ENCODE measurements around the gene AAK1.

The AAK1 gene

DNA sequence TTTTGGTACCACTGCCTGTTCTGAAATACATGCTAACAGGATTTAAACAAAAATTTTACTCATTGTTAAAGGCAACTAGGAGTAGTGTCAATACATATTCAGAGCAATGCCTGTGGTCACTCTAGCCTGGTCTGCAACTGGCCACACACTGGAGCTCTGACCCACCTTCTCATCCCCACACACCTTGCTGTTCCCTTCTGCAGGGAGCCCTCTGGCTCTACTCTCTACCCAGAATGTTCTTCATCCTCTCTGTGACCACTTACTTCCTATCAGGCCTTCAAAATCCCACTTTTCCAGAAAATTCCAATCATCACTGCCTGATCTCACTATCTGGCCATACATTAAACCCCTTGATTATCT lies 104.0 kb downstream of the AAK1 start:
- no peak for DNase-seq (ENCODE audit: low read depth, low spot score)

DNA sequence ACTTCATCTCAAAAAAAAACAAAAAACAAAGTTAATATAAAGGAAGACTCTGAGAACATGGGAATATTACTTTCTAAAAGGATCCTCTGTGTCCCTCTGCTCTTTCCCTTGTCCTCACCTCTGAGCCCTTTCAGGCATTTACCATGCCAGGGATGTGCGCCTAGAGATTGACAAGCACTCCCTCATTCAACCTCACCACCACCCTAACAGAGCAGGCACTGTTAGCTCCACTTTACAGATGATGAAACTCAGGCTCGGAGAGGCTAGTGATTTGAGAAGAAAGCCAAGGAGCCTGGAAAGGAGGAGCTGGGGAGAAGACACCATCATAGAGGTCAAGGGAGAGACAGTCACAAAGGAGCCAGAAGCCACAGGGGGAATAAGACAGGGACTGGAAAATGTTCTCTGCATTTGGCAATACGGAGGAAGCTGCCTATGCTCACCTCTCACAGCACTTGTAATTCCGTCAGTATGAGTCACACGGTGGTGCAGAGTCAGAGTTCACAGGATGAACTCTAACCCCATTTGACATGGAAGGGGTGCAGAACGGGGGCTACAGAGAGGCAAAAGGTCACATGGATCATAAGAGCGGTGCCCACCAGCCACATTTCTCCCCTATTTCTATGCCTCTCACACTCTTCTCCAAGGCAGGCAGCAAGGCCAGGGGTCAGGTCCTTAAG lies 104.5 kb downstream of the AAK1 start:
- no peak for DNase-seq (ENCODE audit: low read depth, low spot score)

- DNase-seq (ENCODE audit: low read depth, low spot score) = no peak
Observed at GRCh38 chr2:69538249-69538648, 105.3 kb downstream of the AAK1 start.

GRCh38 chr2:69535817-69536241 lies 107.7 kb downstream of the AAK1 start:
- DNase-seq (ENCODE audit: low read depth, low spot score) = no peak

- no peak for DNase-seq (ENCODE audit: low read depth, low spot score)
Observed at GRCh38 chr2:69531186-69531585, 112.4 kb downstream of the AAK1 start.

DNA sequence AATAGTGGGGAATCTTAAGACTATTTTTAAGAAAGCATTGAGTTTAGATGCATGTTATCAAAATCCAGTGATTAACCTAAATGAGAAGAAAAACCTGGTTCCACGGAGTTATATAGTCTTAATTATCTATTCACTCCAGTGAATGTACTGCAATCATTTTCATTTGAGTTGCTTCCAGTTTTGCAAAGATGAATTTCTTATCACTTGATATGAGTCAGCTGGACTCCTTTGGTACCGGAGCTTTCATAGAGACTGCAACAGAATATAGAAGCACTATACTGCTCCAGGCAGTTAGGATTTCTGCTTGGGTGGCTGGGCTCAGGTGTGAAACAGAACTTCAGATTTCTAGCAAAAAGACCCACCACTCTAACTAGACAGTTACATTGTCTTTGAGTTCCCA lies 114.1 kb downstream of the AAK1 start:
- DNase-seq (ENCODE audit: low read depth, low spot score) = no peak

DNA sequence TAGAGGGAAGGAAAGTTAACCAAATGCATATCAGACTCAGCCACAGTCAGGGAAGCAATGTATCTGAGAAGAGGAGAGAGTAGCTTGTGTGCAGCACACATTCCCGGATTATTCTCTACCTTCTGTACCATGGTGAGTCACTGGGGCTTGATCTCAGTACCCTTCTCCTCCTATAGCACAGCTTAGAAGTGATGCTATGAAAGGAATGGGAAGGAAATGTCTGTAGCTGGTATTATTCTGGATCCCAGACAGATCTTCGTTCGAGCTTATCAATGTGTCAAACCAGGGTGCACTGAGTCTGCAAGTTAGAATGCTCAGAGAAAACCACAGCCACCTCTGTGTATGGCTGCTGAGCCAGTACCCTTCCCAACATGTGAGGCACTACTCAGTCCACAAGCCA lies 118.3 kb downstream of the AAK1 start:
- no peak for DNase-seq (ENCODE audit: low read depth, low spot score)

DNA sequence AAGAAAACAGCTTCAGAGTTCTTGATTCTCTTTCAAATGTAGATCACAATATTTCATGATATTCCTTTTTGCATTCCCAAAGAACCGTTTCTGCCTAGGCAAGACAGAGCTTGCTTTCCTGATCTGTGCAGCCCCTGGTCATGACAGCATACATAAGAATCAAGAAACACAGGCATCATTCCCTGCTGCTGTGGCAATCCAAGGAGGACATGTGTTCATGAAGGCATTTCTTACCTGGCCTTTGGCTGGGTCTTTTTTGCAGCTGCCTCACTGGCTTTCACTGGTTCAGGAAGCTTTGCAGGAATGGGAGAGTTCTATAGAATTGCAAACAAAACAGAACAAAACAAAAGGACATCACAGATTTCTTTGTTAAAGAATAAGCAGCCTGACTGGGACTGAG lies 118.7 kb downstream of the AAK1 start:
- no peak for DNase-seq (ENCODE audit: low read depth, low spot score)

- DNase-seq (ENCODE audit: low read depth, low spot score) = no peak
Observed at GRCh38 chr2:69521747-69522146, 121.8 kb downstream of the AAK1 start.

DNA sequence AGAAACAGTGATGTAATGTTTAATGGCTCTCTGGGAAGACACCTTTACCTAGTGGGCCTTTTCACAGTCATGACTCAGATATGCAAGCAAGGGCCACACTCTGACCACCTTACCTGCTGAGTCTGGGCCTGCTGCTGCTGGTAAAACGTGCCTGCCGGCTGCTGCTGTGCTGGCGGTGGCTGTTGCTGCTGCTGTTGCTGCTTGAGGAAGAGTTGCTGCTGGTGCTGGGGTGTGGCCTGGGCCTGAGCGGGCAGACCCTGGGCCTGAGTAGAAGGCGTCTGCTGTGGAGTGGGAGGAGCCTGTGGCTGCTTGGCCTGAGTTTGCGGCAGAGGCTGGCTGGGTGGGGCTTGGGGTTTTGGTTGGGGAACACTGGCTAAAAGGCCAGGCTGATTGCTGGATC lies 124.7 kb downstream of the AAK1 start:
- DNase-seq (ENCODE audit: low read depth, low spot score) = no peak

DNA sequence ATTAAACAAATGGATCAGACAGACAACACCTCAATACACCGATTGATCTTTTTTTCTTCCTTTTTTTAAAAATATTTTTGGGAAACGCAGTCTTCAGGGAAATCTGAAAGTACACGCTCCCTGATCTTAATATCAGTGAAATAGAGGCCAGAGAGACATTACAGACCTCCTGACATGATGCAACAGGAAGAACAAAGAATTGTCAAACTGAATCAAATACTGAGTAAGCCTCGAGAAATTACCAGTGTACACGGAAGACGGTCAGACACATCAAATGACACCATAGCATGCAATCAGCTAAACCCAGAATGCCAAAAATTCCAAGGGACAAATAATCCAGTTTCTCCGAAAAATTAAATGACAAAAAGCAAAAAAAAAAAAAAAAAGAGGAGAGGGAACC lies 126.1 kb downstream of the AAK1 start:
- DNase-seq (ENCODE audit: low read depth, low spot score) = no peak

DNA sequence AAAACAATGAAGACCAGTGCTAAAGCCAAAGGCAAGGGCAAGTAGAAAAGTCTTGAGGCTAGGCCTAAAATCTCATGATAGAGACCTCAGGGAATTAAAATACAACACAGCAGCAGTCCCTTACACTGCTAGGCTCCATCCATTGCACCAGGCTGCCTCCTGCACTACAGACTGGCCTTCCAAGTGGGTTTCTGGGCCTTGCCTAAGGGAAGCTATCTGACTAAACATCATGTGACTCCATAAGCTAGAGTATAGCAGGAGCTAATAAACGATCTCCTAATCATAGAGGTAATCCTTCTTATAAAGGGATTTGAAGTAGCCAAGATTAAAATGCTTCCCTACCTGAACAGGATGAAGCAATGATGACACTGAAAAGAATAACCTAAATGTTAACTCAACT lies 128.7 kb downstream of the AAK1 start:
- DNase-seq (ENCODE audit: low read depth, low spot score) = no peak

- DNase-seq (ENCODE audit: low read depth, low spot score) = no peak
Observed at GRCh38 chr2:69514406-69514805, 129.1 kb downstream of the AAK1 start.

DNA sequence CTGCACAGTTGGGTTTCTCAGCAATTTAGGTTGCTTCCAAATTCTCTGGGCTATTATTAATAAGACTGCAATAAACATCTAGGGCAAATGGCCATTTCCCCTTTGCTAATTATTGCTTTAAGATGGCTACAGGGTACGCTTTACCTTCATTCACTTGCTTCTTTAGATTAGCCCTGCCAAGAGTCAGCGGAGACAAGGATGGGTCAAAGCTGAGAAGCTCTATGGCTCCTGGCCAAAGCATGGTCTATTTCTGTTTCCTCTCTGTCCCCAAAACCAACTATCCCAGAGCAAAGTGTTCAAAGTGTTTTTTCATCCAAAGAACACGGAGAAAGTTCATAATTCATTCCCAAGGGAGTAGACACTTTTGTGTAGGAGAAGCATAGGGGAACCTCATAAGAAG lies 131.1 kb downstream of the AAK1 start:
- DNase-seq (ENCODE audit: low read depth, low spot score) = no peak

DNA sequence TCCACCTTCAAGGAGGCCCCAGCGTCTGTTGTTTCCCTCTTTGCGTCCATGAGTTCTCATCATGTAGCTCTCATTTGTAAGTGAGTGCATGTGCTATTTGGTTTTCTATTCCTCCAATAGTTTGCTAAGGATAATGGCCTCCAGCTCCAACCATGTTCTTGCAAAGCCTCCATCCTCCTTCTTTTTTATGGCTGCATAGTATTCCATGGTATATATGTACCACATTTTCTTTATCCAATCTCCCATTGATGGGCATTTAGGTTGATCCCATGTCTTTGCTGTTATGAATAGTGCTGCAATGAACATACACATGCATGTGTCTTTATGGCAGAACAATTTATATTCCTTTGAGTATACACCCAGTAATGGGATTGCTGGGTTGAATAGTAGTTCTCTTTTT lies 133.3 kb downstream of the AAK1 start:
- no peak for DNase-seq (ENCODE audit: low read depth, low spot score)

- no peak for DNase-seq (ENCODE audit: low read depth, low spot score)
Observed at GRCh38 chr2:69509750-69510140, 133.8 kb downstream of the AAK1 start.

- DNase-seq (ENCODE audit: low read depth, low spot score) = no peak
Observed at GRCh38 chr2:69509011-69509749, 134.4 kb downstream of the AAK1 start.

DNA sequence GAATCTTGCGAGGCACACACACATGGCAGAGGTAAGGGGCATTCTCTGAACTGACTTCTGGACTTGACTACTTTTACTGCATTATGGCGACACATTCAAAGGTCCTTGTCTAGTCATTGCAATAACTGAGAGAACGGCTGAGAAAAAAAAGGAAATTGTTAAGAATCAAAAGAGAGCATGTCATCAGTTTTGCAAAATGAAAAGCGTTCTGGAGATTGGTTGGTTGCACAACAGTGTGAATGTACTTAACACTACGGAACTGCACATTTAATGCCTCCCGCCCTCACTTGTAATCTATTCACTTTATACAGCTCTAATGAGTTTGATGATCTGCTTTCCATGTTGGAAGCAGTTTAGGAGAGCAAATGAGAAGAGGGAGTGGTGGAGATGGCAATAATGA lies 137.8 kb downstream of the AAK1 start:
- no peak for DNase-seq (ENCODE audit: low read depth, low spot score)

DNA sequence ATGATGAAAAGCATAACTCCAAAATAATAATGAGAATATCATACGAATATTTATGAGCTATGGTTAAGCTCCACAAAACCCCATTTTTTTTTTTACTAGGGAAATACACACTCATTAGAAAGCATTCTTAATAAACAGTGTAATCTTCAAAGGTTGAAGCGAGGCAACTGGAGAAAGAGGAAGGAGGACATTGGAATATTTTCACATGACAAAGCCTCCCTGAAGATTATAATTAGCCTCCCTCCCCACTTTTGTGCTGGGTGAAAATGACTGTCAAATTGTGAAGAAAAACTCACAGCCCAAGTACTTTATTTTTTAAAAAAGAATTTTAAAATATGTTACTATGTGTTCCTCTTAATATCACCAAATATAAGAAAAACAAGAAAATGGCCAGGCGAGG lies 142.2 kb downstream of the AAK1 start:
- DNase-seq (ENCODE audit: low read depth, low spot score) = no peak

DNA sequence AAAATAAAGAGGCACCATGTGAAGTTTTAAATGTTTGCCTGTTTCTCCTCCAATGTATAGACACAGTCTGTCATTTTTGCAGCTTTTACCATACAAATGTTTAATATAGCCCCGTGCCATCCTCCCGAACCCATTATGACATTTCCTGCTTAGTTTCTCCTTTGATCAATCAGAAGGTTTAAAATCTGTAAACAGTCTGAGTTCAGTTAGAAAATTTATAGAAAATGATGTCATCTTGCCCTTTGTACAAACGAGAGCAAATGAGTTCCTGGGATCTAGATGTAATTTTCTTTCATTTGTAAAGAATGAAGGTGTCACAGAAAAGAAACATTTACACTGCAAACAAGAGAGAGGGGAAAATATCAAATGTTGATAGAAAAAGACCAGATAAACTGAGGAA lies 143.6 kb downstream of the AAK1 start:
- DNase-seq (ENCODE audit: low read depth, low spot score) = no peak

- no peak for DNase-seq (ENCODE audit: low read depth, low spot score)
Observed at GRCh38 chr2:69499242-69499641, 144.3 kb downstream of the AAK1 start.

GRCh38 chr2:69495861-69496260 lies 147.7 kb downstream of the AAK1 start:
- no peak for DNase-seq (ENCODE audit: low read depth, low spot score)

- DNase-seq (ENCODE audit: low read depth, low spot score) = no peak
Observed at GRCh38 chr2:69495008-69495407, 148.5 kb downstream of the AAK1 start.

DNA sequence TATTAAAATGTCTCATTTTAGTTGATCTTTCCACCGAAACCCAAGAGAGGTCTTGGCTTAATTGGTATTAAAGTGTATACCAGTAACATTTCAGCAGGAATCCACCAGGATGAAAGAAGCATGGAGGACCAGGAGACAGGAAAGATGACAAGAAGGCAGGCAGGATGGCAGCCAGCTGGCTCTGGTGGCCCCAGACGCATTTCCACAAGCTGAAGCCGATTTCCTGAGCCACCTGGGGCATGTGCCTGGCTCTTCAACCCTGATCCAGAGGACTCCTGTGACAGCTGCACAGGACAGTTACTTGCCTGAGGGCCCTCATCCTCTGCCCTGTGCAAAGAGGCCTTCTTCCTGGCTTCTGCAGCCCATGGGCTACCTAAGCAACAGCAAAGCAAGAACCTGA lies 149.4 kb downstream of the AAK1 start:
- no peak for DNase-seq (ENCODE audit: low read depth, low spot score)
